ENCODE data around the gene ENOX1. TPM values are rescaled to one million over a fixed set of nuclear protein-coding genes. Genes with fewer than 3 reads are reported as not detected.

ENOX1 gene
- total RNA-seq, result 0.57 and 5.0 TPM in 2 replicates

DNA sequence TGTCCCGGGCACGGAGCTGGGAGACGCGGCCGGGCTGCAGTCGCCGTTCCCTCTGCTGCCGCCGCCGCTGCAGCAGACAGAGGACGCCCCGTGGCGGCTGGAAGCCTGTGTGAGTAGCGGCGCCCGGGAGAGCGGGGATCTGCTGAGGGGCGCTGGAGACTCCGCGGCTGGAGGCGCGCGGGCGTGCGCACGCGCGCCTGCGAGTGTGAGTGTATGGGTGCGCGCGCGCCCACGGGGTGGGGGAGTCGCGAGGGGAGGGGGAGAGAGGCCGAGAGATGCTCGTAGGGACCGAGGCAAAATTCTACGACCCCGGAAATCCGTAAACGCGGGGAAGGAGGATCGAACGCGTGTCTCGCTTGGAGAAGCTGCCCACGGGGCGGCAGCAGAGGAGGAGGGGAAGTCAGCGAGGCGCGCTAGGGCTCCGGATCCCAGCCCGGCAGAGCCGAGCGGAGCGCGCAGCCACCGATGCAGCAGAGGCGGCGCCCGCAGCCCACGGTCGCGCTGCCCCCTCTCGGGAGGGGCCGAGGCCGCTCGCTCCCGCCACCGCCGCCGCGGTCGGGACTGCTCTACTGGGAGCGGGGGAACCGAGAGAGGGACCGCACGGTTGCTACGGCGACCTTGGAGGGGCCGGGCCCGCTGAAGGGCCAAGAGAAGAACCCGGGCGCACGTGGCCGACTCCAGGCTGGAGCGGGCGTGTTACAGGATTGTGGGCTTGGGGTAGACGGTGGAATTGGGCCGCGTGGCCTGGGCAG, at the start of gene ENOX1:
Gene ENOX1 (minus strand): TSS at position 207 of the 752 bp plus-strand sequence.

Small RNAs within 50 kb of the gene (small RNA-seq; reads per million reads assigned to genes)
- not detected for gene AL162713.1 (ENCODE audit: low replicate concordance)

Other genes starting within 250 kb of the ENOX1 start
- gene CCDC122, start 92.8 kb upstream of the ENOX1 start, total RNA-seq, result 3.7 and 4.7 TPM in 2 replicates
- gene LACC1, start 92.9 kb upstream of the ENOX1 start, total RNA-seq, result 5.2 and 18.8 TPM in 2 replicates